ENCODE measurements around the gene DRAM1.
"Not testable (repeated sequence)": the region's sequence is repeated elsewhere in the genome, so short reads cannot be mapped to it uniquely, and the experiment has no call there.

Gene DRAM1

GRCh38 chr12:101855364-101855884 is 22.0 kb upstream of the DRAM1 start:
- no peak for TF ChIP-seq ZFX (IDR thresholded peaks at IDR 0.05; ENCODE audit: borderline replicate concordance)
- TF ChIP-seq CTCF (IDR thresholded peaks at IDR 0.05), result no peak
- no peak overlapping the region for H3K27ac ChIP-seq

- TF ChIP-seq CTCF (IDR thresholded peaks at IDR 0.05) (no peak), ZFX (IDR thresholded peaks at IDR 0.05; ENCODE audit: borderline replicate concordance) (no peak)
- H3K27ac ChIP-seq, result no peak overlapping the region
Observed at GRCh38 chr12:101855976-101856375, 21.4 kb upstream of the DRAM1 start.

GRCh38 chr12:101856614-101857013 is 20.8 kb upstream of the DRAM1 start:
- not testable (repeated sequence) for H3K27ac ChIP-seq

GRCh38 chr12:101857043-101857558 is 20.3 kb upstream of the DRAM1 start:
- TF ChIP-seq CTCF (IDR thresholded peaks at IDR 0.05) (no peak), ZFX (IDR thresholded peaks at IDR 0.05; ENCODE audit: borderline replicate concordance) (no peak)
- no peak overlapping the region for H3K27ac ChIP-seq

GRCh38 chr12:101858361-101858760 is 19.0 kb upstream of the DRAM1 start:
- no peak for TF ChIP-seq CTCF (IDR thresholded peaks at IDR 0.05)
- no peak overlapping the region for H3K27ac ChIP-seq

- TF ChIP-seq ZFX (IDR thresholded peaks at IDR 0.05; ENCODE audit: borderline replicate concordance) (no peak), CTCF (IDR thresholded peaks at IDR 0.05) (no peak)
- no peak overlapping the region for H3K27ac ChIP-seq
Observed at GRCh38 chr12:101859664-101860607, 17.4 kb upstream of the DRAM1 start.

- H3K27ac ChIP-seq, result not testable (repeated sequence)
Observed at GRCh38 chr12:101861688-101862087, 15.7 kb upstream of the DRAM1 start.

- TF ChIP-seq CTCF (IDR thresholded peaks at IDR 0.05) (no peak), ZFX (IDR thresholded peaks at IDR 0.05; ENCODE audit: borderline replicate concordance) (no peak)
- no peak overlapping the region for H3K27ac ChIP-seq
Observed at GRCh38 chr12:101862245-101862644, 15.1 kb upstream of the DRAM1 start.
